ENCODE data around the gene TNIK.
A peak's percentile ranks its signal among the peaks of the same experiment; 100 is the strongest.
"Not testable (repeated sequence)": the region's sequence is repeated elsewhere in the genome, so short reads cannot be mapped to it uniquely, and the experiment has no call there.

The TNIK gene

GRCh38 chr3:171149526-171150116 is 310.6 kb downstream of the TNIK start:
- DNase-seq (ENCODE audit: low spot score) (no peak), FAIRE-seq (no peak)

GRCh38 chr3:171145798-171146197 is 314.4 kb downstream of the TNIK start:
- DNase-seq (ENCODE audit: low spot score) (no peak), FAIRE-seq (no peak)

- FAIRE-seq (peak; percentile 77), DNase-seq (ENCODE audit: low spot score) (no peak)
These were observed 317.2 kb downstream of the TNIK start for GRCh38 chr3:171142985-171143384.

GRCh38 chr3:171140246-171140645 is 320.0 kb downstream of the TNIK start:
- no peak for DNase-seq (ENCODE audit: low spot score)
- no peak for FAIRE-seq

GRCh38 chr3:171138027-171138426 is 322.2 kb downstream of the TNIK start:
- FAIRE-seq (no peak), DNase-seq (ENCODE audit: low spot score) (no peak)

DNA sequence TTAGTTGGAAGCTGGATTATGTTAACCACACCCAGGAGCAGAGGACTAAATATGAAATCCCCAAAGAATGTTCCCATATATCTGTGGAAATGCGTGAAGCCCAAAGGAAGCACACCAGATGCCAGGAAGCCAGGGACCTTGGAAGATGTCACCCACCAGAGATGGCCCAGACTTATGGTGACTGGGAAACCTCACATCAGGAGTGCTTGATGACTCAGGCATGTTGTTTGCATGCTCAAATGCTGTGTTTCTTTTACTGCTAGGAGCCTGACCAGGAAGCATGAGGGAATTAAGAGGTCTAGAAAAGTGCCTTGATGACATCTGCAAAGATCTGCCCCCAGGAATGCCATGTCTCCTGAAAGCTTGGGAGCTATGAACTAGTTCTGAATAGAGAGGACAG is 324.7 kb downstream of the TNIK start:
- peak; percentile 53 for DNase-seq (ENCODE audit: low spot score)
- FAIRE-seq: no peak

DNA sequence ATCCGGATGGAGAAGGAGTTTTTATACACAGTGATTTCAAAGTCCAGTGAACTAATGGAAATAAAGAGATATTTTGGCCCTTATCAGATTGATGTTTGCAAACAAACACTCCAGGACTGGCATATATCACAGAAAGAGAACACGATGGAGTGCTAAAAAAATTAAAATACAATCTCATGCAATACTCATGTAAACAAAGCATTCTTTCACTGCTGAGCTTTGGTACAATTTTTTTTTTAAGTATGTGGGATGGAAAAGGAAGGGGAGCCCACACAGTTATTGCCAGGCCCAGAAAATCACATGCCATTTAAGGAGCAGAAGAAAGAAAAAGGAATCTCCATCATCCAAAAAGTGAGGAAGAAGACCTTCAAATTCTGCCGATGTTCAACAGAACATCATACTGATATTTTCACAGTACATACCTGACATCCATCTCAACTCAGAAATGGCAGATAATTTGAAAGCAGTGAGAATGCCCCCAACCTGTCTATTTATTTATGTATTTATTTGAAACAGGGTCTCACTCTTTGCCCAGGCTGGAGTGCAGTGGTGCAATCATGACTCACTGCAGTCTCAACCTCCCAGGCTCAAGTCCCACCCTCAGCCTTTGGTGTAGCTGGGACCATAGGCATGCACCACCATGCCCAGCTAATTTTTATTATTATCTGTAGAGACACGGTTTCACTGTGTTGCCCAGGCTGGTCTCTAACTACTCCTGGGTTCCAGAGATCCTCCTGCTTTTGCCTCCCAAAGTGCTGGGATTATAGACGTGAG is 326.2 kb downstream of the TNIK start:
- FAIRE-seq (no peak), DNase-seq (ENCODE audit: low spot score) (no peak)

- FAIRE-seq: no peak
- DNase-seq (ENCODE audit: low spot score): no peak
These were observed 326.9 kb downstream of the TNIK start for GRCh38 chr3:171133337-171133736.

DNA sequence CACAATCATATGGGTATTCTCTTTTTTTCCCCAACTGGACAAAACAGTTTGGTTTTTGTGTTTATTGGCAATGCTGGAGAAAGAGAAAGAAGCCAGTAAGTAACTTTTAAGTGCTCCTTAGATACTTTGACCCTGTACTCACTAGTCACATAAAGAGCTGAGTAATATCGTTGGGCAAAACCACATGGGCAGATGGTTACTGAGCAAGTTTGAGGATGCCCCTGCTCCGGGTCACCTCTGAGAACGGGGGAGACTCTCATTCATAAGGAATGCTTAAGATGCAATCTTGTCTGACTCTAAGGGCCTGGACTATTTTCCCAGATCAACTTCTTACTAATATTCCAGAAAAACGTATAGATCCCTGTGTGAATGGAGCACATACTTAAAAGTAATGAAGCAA is 327.3 kb downstream of the TNIK start:
- DNase-seq (ENCODE audit: low spot score): peak; percentile 88
- peak; percentile 95 for FAIRE-seq

- DNase-seq (ENCODE audit: low spot score) (peak; percentile 41), FAIRE-seq (no peak)
These were observed 330.4 kb downstream of the TNIK start for GRCh38 chr3:171129827-171130226.

- DNase-seq (ENCODE audit: low spot score): no peak
- no peak for FAIRE-seq
These were observed 332.6 kb downstream of the TNIK start for GRCh38 chr3:171127611-171128010.

- FAIRE-seq: no peak
- no peak for DNase-seq (ENCODE audit: low spot score)
These were observed 333.6 kb downstream of the TNIK start for GRCh38 chr3:171126478-171127209.

GRCh38 chr3:171125010-171125409 is 335.2 kb downstream of the TNIK start:
- FAIRE-seq: no peak
- no peak for DNase-seq (ENCODE audit: low spot score)

DNA sequence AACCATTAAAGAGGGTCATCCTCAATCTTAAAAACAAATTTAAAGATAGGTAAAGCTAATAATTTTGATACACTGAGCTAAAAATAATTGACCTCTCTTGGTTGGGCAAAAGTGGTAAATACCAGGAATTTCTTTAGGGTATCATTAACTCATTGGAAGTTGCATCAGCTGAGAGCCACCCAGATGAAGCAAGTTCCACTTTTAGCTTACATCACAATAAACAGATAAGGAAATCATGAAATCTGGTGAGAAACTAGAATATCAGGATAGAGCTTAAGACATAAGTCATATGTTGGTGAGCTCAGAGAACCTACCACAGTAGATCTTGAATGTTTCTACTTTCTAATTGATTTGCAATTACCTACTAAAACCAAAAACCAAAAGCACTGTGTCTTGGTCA is 336.3 kb downstream of the TNIK start:
- FAIRE-seq (no peak), DNase-seq (ENCODE audit: low spot score) (no peak)

- DNase-seq (ENCODE audit: low spot score) (no peak), FAIRE-seq (no peak)
These were observed 337.3 kb downstream of the TNIK start for GRCh38 chr3:171122861-171123260.

GRCh38 chr3:171122240-171122639 is 338.0 kb downstream of the TNIK start:
- no peak for FAIRE-seq

GRCh38 chr3:171121801-171122200 is 338.4 kb downstream of the TNIK start:
- FAIRE-seq: no peak
- DNase-seq (ENCODE audit: low spot score): no peak

More at GRCh38 chr3:171122240-171122639, 338.0 kb downstream of the TNIK start:
- DNase-seq (ENCODE audit: low spot score): no peak

GRCh38 chr3:171119402-171119801 is 340.8 kb downstream of the TNIK start:
- not testable (repeated sequence) for DNase-seq (ENCODE audit: low spot score); FAIRE-seq

GRCh38 chr3:171118993-171119392 is 341.2 kb downstream of the TNIK start:
- not testable (repeated sequence) for FAIRE-seq; DNase-seq (ENCODE audit: low spot score)

- no peak for FAIRE-seq
- DNase-seq (ENCODE audit: low spot score): no peak
These were observed 343.3 kb downstream of the TNIK start for GRCh38 chr3:171116824-171117395.

DNA sequence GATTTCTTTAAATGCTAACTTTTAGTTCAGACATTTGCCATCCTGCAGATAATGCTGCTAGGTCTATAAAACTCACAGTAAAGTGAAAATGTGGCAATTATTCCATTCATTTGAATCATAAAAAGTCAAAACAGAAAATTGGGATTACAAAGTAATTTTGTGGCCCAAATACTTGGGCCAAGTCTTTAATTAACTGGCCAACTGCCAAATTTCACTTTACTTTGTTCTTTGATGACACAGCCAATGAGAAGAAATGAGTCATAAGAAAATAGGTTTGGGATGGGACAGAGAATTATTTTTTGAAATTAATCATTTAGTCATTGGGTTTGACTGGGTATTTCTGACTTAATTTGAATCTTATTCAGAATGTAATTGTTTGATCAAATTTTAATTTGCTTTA is 343.8 kb downstream of the TNIK start:
- DNase-seq (ENCODE audit: low spot score) (no peak), FAIRE-seq (peak; percentile 75)

DNA sequence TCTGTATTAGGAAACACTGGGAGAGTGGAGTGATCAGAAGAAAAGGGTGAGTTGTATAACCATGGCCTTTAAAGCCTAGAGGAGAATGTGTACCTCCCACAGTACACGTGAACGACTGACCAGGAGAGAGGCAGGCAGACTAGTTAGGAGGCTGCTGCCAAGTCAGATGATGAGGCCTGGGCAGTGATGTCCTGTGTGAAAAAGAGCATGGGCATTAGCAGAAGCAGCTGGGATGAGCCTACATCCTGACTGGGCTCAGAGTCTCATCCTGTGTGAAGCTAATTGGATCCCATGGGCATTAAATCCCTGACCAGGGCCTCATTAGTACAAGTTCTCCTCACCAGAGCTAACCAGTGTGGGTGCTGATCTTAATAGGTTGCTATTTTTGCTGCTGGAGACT is 344.5 kb downstream of the TNIK start:
- DNase-seq (ENCODE audit: low spot score) (no peak), FAIRE-seq (no peak)

Measured in RCC 7860 (cell line).